IMR-90 (cell line): Measurements from ENCODE around the gene SMCO4. TPM values are rescaled to one million over a fixed set of nuclear protein-coding genes. Genes with fewer than 3 reads are reported as not detected.

Experiments used
- ATAC-seq: fragments of 200-7000 bp; cut with Tn5 transposase; 2 replicates; pipeline ENCODE4 v1.9.1; 2020; ENCODE audit warnings: low read depth, mild to moderate bottlenecking, moderate library complexity
- BruUV-seq: library from RNA; stranded (reverse); fragments of 400-500 nt; replicated peaks from 2 replicates; lab custom pipeline; 2021; lab: Mats Ljungman, UMichigan
- CTCF ChIA-PET: fragments of 300-600 bp; formaldehyde crosslinking; extraction: SDS; loops from one replicate; lab custom pipeline; 2021; ENCODE audit warnings: antibody characterized with exemption; lab: Yijun Ruan, JAX
- POLR2A ChIA-PET: fragments of 300-600 bp; sonication (Branson Sonifier 250); formaldehyde crosslinking; loops from one replicate; lab custom pipeline; 2022; ENCODE audit warnings: antibody characterized with exemption; ENCODE audit not compliant: unreplicated experiment; lab: Charles Lee
- DNase-seq: peaks from one replicate; pipeline ENCODE4 v3.0.0; 2013
- H2AFZ ChIP-seq: replicated peaks from 2 replicates; pipeline ENCODE3; 2013; ENCODE audit warnings: low read length, mild to moderate bottlenecking; ENCODE audit not compliant: poor library complexity
- H2AK5ac ChIP-seq: 2 replicates; pipeline ENCODE4 v1.6.1; 2013; ENCODE audit warnings: low read depth, low read length, inconsistent platforms
- H2AK9ac ChIP-seq: replicated peaks from 2 replicates; pipeline ENCODE3; 2013; ENCODE audit warnings: mild to moderate bottlenecking, low read depth, low read length, moderate library complexity; ENCODE audit not compliant: poor library complexity
- H2BK120ac ChIP-seq: 2 replicates; pipeline ENCODE4 v1.6.1; 2013; ENCODE audit warnings: low read depth, low read length, inconsistent platforms
- H2BK15ac ChIP-seq: 3 replicates; pipeline ENCODE4 v1.6.1; 2013; ENCODE audit warnings: low read depth, low read length, inconsistent platforms
- H2BK20ac ChIP-seq: 2 replicates; pipeline ENCODE4 v1.6.1; 2013; ENCODE audit warnings: low read depth, mild to moderate bottlenecking, inconsistent platforms, low read length, moderate library complexity
- H2BK5ac ChIP-seq: 2 replicates; pipeline ENCODE4 v1.6.1; 2013; ENCODE audit warnings: mild to moderate bottlenecking, low read depth, low read length, inconsistent platforms; ENCODE audit not compliant: poor library complexity, severe bottlenecking
- H3K14ac ChIP-seq: replicated peaks from 2 replicates; pipeline ENCODE4 v1.6.1; 2013; ENCODE audit warnings: low read depth, low read length, inconsistent platforms
- H3K18ac ChIP-seq: 2 replicates; pipeline ENCODE4 v1.6.1; 2013; ENCODE audit warnings: low read depth, low read length, control low read depth
- H3K23ac ChIP-seq: 2 replicates; pipeline ENCODE4 v1.6.1; 2013; ENCODE audit warnings: low read depth, low read length, inconsistent platforms
- H3K27ac ChIP-seq: 2 replicates; pipeline ENCODE4 v1.5.1; 2013; ENCODE audit warnings: mild to moderate bottlenecking, control low read depth, low read length; ENCODE audit not compliant: insufficient read depth
- H3K27me3 ChIP-seq: 2 replicates; pipeline ENCODE4 v1.6.1; 2013; ENCODE audit warnings: low read length; ENCODE audit not compliant: control insufficient read depth, insufficient read depth
- H3K36me3 ChIP-seq: 2 replicates; pipeline ENCODE4 v1.6.1; 2013; ENCODE audit warnings: low read length, mixed read lengths; ENCODE audit not compliant: control insufficient read depth, insufficient read depth
- H3K4ac ChIP-seq: 2 replicates; pipeline ENCODE4 v1.6.1; 2013; ENCODE audit warnings: low read depth, low read length, inconsistent platforms
- H3K4me1 ChIP-seq: 2 replicates; pipeline ENCODE4 v1.6.1; 2013; ENCODE audit warnings: low read length, mixed read lengths; ENCODE audit not compliant: control insufficient read depth, insufficient read depth
- H3K4me2 ChIP-seq: 2 replicates; pipeline ENCODE4 v1.6.1; 2013; ENCODE audit warnings: low read depth, mild to moderate bottlenecking, control low read depth, low read length, moderate library complexity
- H3K4me3 ChIP-seq: 2 replicates; pipeline ENCODE4 v1.5.1; 2013; ENCODE audit warnings: low read depth, mild to moderate bottlenecking, control low read depth, low read length, moderate library complexity; ENCODE audit not compliant: insufficient read depth
- H3K56ac ChIP-seq: 2 replicates; pipeline ENCODE4 v1.6.1; 2013; ENCODE audit warnings: low read length, inconsistent platforms; ENCODE audit not compliant: insufficient read depth; ENCODE audit errors: extremely low read depth
- H3K79me1 ChIP-seq, 2 experiments: 2 replicates each; pipeline ENCODE4 v1.6.1; 2013; ENCODE audit warnings: low read length in 2 of 2, inconsistent platforms in 1 of 2, low read depth in 1 of 2
- H3K9ac ChIP-seq: 2 replicates; pipeline ENCODE4 v1.6.1; 2013; ENCODE audit warnings: low read depth, low read length, control low read depth
- H3K9me1 ChIP-seq: 2 replicates; pipeline ENCODE4 v1.6.1; 2013; ENCODE audit warnings: low read length, inconsistent platforms; ENCODE audit not compliant: insufficient read depth
- H3K9me3 ChIP-seq: 2 replicates; pipeline ENCODE4 v1.6.1; 2013; ENCODE audit warnings: low read length; ENCODE audit not compliant: control insufficient read depth, insufficient read depth
- H4K20me1 ChIP-seq: 2 replicates; pipeline ENCODE4 v1.6.1; 2013; ENCODE audit warnings: low read length, inconsistent platforms; ENCODE audit not compliant: insufficient read depth
- H4K5ac ChIP-seq: 2 replicates; pipeline ENCODE4 v1.6.1; 2013; ENCODE audit warnings: mild to moderate bottlenecking, low read depth, low read length, control low read depth
- H4K8ac ChIP-seq, 2 experiments: 2 replicates each; pipeline ENCODE4 v1.6.1; 2013; ENCODE audit warnings: low read depth in 2 of 2, low read length in 2 of 2, control low read depth in 1 of 2, inconsistent platforms in 1 of 2
- H4K91ac ChIP-seq: 2 replicates; pipeline ENCODE4 v1.6.1; 2013; ENCODE audit warnings: low read depth, low read length, inconsistent platforms; ENCODE audit not compliant: insufficient read depth
- CEBPB ChIP-seq: IDR thresholded peaks from 2 replicates; pipeline ENCODE4 v1.6.1; 2012; ENCODE audit warnings: low read depth, low read length, improper control_type of control experiment
- FOS ChIP-seq: fragments of 150-350 bp; IDR thresholded peaks from 2 replicates; pipeline ENCODE4 v1.6.1; 2016; ENCODE audit warnings: low read depth, low read length
- MXI1 ChIP-seq: IDR thresholded peaks from 2 replicates; pipeline ENCODE4 v1.6.1; 2012; ENCODE audit warnings: low read depth, mild to moderate bottlenecking, low read length, moderate library complexity, borderline replicate concordance
- WGBS, 2 experiments: methylation state at CpG; one replicate each; pipeline versions ENCODE4 v1.1.5 to v1.1.7; 2013; ENCODE audit warnings: missing lambda C conversion rate in 2 of 2; ENCODE audit not compliant: insufficient read length in 1 of 2; ENCODE audit errors: extremely low coverage in 2 of 2; 5-methylcytosine and 5-hydroxymethylcytosine counted together
- dilution Hi-C: fragments of 300-500 bp; cut with HindIII; formaldehyde crosslinking; loops from one replicate; pipeline ENCODE4 v1.14.3; 2018; ENCODE audit warnings: low sequenced_read_pairs; ENCODE audit not compliant: unreplicated experiment
- in situ Hi-C: fragments of 300-500 bp; cut with MboI; formaldehyde crosslinking; loops from 3 replicates; pipeline ENCODE4 v1.14.3; 2019; ENCODE audit warnings: low sequenced_read_pairs, inconsistent platforms, mixed read lengths
- intact Hi-C: fragments of 100-400 bp; cut with micrococcal nuclease; formaldehyde crosslinking; loops from 2 replicates; pipeline ENCODE4 v1.10.0; 2022
- polyA plus RNA-seq, 3 experiments: library from polyadenylated mRNA; depleted of rRNA; stranded (reverse); fragments of >200 nt; gene quantifications; 2 replicates each; pipeline ENCODE4 v1.2.3, GENCODE V29; 2012; ENCODE audit warnings: low replicate concordance in 1 of 3
- total RNA-seq: library from RNA; depleted of rRNA; stranded (reverse); fragments of >200 nt; gene quantifications from 2 replicates; pipeline ENCODE4 v1.2.3, GENCODE V29; 2012

SMCO4 gene
- total and polyA plus RNA-seq, 2 of the 4 experiments (the other 2 are of a cell fraction), result 2.2 to 17.7 TPM

GRCh38 chr11:93519179-93519578, 24.0 kb downstream of the SMCO4 start:
- Histone ChIP-seq H2BK20ac (no peak overlapping the region), H3K4me2 (no peak overlapping the region), H4K5ac (no peak overlapping the region), H3K4me3 (no peak overlapping the region), H4K20me1 (no peaks in the 10 kb centered on the region), H2BK15ac (no peak overlapping the region), H3K4ac (no peak overlapping the region), H3K27ac (no peak overlapping the region), H2AK5ac (no peak overlapping the region), H4K8ac (no peak overlapping the region), H3K4me1 (no peaks in the 10 kb centered on the region), H3K56ac (no peak overlapping the region), H2AFZ (no peak overlapping the region), H2BK5ac (no peak overlapping the region), H3K9me3 (no peaks in the 10 kb centered on the region), H3K79me1 (peaks cover 0 to 3% of the 10 kb centered on the region in 2 experiments; a peak in 1 of 4 replicates), H3K23ac (no peak overlapping the region), H3K9me1 (no peaks in the 10 kb centered on the region), H3K36me3 (no peaks in the 10 kb centered on the region), H3K9ac (no peak overlapping the region), H3K18ac (no peak overlapping the region), H2AK9ac (no peak overlapping the region), H2BK120ac (no peak overlapping the region), H4K91ac (no peak overlapping the region), H3K14ac (no peak overlapping the region), H3K27me3 (no peaks in the 10 kb centered on the region)
- no CpG with 5 or more reads among the region's 1 CpG for WGBS, 2 experiments
- no peak for TF ChIP-seq CEBPB
- TF ChIP-seq MXI1, result no peak
- TF ChIP-seq FOS, result no peak
- in situ Hi-C loops (no loop called here), intact Hi-C loops (no loop called here), dilution Hi-C loops (no loop called here)
- ChIA-PET CTCF (interaction anchor here (0.6 kb wide), 1 partner anchor 330 kb away, joined by 3 read pairs; no protein-coding TSS in a partner anchor), POLR2A (no interaction called here)
- no peak for DNase-seq
- no peak for ATAC-seq
- BruUV-seq, result no TSS peak
